HepG2 (cell line): ENCODE measurements around the gene NOM1. TPM values are rescaled to one million over a fixed set of nuclear protein-coding genes. Genes with fewer than 3 reads are reported as not detected.

Experiments used
- BRD4 ChIP-seq: sonication (generic); formaldehyde crosslinking; IDR thresholded peaks from 2 replicates; pipeline ENCODE4 v1.4.0; 2020; ENCODE audit warnings: missing genetic modification reagents
- GATA4 ChIP-seq: sonication (generic); IDR thresholded peaks from 2 replicates; pipeline ENCODE4 v1.6.1; 2016; ENCODE audit warnings: antibody characterized with exemption, low read depth, borderline replicate concordance
- HMGXB4 ChIP-seq, 2 experiments: sonication (generic) in 1 of 2; formaldehyde crosslinking in 1 of 2; IDR thresholded peaks; 2 replicates each; pipeline versions ENCODE4 v1.4.0 to v1.6.1; 2018 to 2020; ENCODE audit warnings: missing genetic modification reagents in 2 of 2, borderline replicate concordance in 1 of 2, low read depth in 1 of 2, mild to moderate bottlenecking in 1 of 2, missing biosample characterization in 1 of 2
- HNF1B ChIP-seq: sonication (generic); formaldehyde crosslinking; IDR thresholded peaks from 2 replicates; pipeline ENCODE4 v1.5.1; 2020; ENCODE audit warnings: mild to moderate bottlenecking, moderate library complexity, missing genetic modification reagents
- IRF1 ChIP-seq: sonication (generic); formaldehyde crosslinking; IDR thresholded peaks from 2 replicates; pipeline ENCODE4 v1.4.0; 2020; ENCODE audit warnings: low read depth, mild to moderate bottlenecking, missing genetic modification reagents
- MBD4 ChIP-seq: IDR thresholded peaks from 2 replicates; pipeline ENCODE4 v1.6.1; 2012; ENCODE audit warnings: low read length, inconsistent platforms, borderline replicate concordance
- ONECUT2 ChIP-seq: sonication (generic); formaldehyde crosslinking; IDR thresholded peaks from 2 replicates; pipeline ENCODE4 v1.4.0; 2020; ENCODE audit warnings: missing genetic modification reagents
- RXRA ChIP-seq: sonication (generic); formaldehyde crosslinking; IDR thresholded peaks from 2 replicates; pipeline ENCODE4 v1.5.1; 2020; ENCODE audit warnings: missing genetic modification reagents
- SOX6 ChIP-seq, 2 experiments: fragments of 450-650 bp in 1 of 2; sonication (generic) in 1 of 2; formaldehyde crosslinking in 1 of 2; IDR thresholded peaks; 2 replicates each; pipeline versions ENCODE4 v1.4.0 to v1.6.1; 2017 to 2020; ENCODE audit warnings: antibody characterized with exemption in 1 of 2, mild to moderate bottlenecking in 1 of 2, missing genetic modification reagents in 1 of 2
- ZNF205 ChIP-seq: IDR thresholded peaks from 2 replicates; pipeline ENCODE4 v1.6.1; 2018; ENCODE audit warnings: missing biosample characterization, missing genetic modification reagents
- ZNF253 ChIP-seq: sonication (generic); formaldehyde crosslinking; IDR thresholded peaks from 2 replicates; pipeline ENCODE4 v1.8.0; 2022; ENCODE audit warnings: mild to moderate bottlenecking, missing genetic modification reagents, borderline replicate concordance
- ZNF256 ChIP-seq: sonication (generic); formaldehyde crosslinking; conservative IDR thresholded peaks from 2 replicates; pipeline ENCODE4 v1.4.0; 2020; ENCODE audit warnings: missing genetic modification reagents
- ZNF407 ChIP-seq: sonication (generic); formaldehyde crosslinking; IDR thresholded peaks from one replicate; pipeline ENCODE4 v1.5.1; 2020; ENCODE audit warnings: mild to moderate bottlenecking, missing genetic modification reagents; ENCODE audit errors: not compliant biosample characterization
- polyA plus RNA-seq, 8 experiments: library from polyadenylated mRNA; depleted of rRNA in 3 of 8; stranded (reverse) in 7 of 8; unstranded in 1 of 8; fragments of >200 nt; fragmentation: Illumina TruSeq in 4 of 8; extraction: Trizol in 4 of 8; gene quantifications; 2 replicates each; pipeline versions ENCODE4 v1.2.1 to v1.2.3, GENCODE V29; 2011 to 2016; ENCODE audit warnings: low read depth in 4 of 8, missing spikeins in 1 of 8, mixed read lengths in 1 of 8; ENCODE audit not compliant: insufficient read depth in 1 of 8
- total RNA-seq, 5 experiments: library from RNA; depleted of rRNA; stranded (reverse); fragments of >200 nt; fragmentation: Illumina TruSeq; extraction: Trizol; gene quantifications; 2 replicates each; pipeline ENCODE4 v1.2.3, GENCODE V29; 2016; ENCODE audit warnings: low read depth in 1 of 5

The NOM1 gene
- total and polyA plus RNA-seq, 2 of the 13 experiments (the other 11 are each of a cell fraction or from before 2014, with no cell fraction given), result 14.2 to 26.2 TPM

- TF ChIP-seq ZNF407 (CRISPR knock-in tag) (no peak), RXRA (CRISPR knock-in tag) (peak; percentile 88), ZNF256 (no peak), HMGXB4 (CRISPR knock-in tag; IDR thresholded peaks at IDR 0.05; ENCODE audit: borderline replicate concordance in 1 of 2, low read depth in 1 of 2) (peak in 1 of 2 experiments; percentile 3; a peak in 1 of 4 replicates), ZNF205 (CRISPR knock-in tag) (0 out of 2 replicates have a peak, but pooled peaks have one; percentile 25), ONECUT2 (CRISPR knock-in tag) (0 out of 2 replicates have a peak, but pooled peaks have one; percentile 26), MBD4 (no peak), SOX6 (IDR thresholded peaks at IDR 0.05) (no peak), SOX6 (CRISPR knock-in tag; IDR thresholded peaks at IDR 0.05) (peak; percentile 80; the same call in 1 of the 2 replicates), BRD4 (CRISPR knock-in tag) (no peak), IRF1 (no peak), GATA4 (peak; percentile 36; the same call in 1 of the 2 replicates), ZNF253 (CRISPR knock-in tag) (no peak), HNF1B (peak; percentile 35; the same call in 1 of the 2 replicates)
Observed at GRCh38 chr7:157011333-157012112, 62.0 kb downstream of the NOM1 start (continued).
